Measurements from ENCODE around the gene SNX14.
A peak's percentile ranks its signal among the peaks of the same experiment; 100 is the strongest.

The SNX14 gene

DNA sequence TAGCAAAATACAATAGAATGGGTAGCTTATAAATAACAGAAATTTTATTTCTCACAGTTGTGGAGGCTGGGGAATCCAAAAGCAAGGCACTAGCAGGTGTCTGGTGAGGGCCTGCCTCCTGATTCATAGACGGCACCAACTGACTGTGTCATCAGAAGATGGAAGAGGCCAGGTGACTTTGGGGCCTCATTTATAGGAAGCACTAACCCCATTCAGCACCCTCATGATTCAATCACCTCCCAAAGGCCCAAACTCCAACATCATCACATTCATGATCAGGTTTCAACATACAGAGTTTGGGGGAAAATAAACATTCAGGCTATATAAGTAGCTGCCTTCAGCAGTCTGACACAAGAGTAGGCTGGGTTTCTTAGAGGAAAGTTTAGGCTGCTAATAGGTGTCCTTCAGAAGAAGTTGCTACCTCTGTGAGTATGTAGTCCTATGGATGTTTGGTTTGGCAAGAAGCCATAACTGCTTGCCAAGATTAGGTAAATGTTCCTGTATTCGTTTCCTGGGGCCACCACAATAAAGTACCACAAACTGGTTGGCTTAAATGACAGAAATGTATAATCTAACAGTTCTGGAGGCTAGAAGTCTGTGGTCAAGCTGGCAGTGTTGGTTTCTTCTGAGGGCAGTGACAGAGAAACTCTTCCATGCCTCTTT, 94.9 kb downstream of the SNX14 start:
- DNase-seq (ENCODE audit: low read depth, low spot score): no peak

DNA sequence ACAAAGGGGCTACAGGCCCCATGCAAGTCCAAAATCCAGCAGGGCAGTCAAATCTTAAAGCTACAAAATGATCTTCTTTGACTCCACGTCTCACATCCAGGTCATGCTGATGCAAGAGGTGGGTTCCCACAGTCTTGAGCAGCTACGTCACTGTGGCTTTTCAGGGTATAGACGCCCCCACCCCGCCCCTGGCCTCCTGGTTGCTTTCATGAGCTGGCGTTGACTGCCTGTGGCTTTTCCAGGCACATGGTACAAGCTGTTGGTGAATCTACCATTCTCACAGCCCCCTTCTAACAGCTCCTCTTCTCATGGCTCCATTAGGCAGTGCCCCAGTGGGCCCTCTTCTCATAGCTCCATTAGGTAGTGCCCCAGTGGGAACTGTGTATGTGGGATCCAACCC, 96.8 kb downstream of the SNX14 start:
- no peak for DNase-seq (ENCODE audit: low read depth, low spot score)

DNA sequence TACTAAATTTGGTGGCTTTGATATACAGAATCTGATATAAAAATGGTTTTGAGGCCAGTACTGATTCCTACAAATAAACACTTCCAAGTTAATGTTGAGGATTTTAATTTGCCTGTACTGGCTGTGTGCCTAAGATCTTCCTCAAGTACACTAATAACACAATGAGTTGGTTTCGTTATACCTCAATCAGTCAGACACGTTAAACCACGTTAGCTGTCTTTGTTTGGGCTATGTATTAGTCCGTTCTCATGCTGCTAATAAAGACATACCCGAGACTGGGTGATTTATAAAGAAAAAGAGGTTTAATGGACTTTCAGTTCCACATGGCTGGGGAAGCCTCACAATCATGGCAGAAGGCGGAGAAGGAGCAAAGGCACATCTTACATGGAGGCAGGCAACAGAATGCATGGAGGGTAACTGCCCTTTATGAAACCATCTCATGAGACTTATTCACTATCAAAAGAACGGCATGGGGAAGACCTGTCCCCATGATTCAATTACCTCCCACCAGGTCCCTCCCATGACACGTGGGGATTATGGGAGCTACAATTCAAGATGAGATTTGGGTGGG, 97.6 kb downstream of the SNX14 start:
- no peak for DNase-seq (ENCODE audit: low read depth, low spot score)

DNA sequence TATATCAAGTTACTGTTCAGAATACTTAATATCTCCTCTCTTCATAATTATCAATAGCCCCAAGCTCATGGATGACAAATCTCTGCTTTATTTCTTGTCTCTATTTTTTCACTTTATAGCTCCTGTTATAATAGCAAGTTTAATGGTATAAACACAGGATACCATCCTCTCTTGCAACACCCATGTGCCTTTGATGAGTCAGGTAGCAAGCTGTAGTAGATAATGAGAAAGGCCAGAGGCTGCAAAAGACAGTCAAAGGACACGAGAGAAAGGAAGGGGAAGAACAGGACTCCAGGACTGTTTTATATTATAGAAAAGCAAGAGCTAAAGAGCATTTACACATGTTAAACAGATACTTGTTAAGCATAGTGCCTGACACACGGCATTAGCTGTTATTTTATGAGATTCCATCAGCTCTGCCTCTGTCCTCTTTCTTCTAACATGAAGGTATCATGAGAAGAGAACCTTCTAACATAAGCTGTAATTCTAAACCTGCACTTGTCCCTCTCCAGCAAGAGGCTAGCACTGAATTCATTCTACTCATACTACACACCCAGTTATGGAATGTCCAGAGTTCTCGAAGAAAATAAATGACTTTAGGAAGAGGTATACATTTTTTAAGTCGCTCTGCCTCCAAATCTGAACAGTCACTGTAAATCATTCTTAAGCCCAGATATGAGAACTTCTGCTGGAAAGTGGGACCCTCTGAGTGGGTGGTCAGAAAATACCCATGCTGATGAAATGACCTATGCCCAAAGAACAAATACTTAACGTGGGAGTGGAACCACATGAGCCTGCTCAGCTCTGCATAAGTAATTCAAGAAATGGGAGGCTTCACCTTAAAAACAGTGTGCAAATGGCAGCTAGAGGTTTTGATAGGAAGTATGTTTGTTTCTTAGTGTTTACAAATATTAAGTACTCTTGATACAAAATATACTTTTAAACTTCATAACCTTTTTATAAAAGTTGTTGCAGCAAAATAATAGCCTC, 98.8 kb downstream of the SNX14 start:
- DNase-seq (ENCODE audit: low read depth, low spot score): no peak

DNA sequence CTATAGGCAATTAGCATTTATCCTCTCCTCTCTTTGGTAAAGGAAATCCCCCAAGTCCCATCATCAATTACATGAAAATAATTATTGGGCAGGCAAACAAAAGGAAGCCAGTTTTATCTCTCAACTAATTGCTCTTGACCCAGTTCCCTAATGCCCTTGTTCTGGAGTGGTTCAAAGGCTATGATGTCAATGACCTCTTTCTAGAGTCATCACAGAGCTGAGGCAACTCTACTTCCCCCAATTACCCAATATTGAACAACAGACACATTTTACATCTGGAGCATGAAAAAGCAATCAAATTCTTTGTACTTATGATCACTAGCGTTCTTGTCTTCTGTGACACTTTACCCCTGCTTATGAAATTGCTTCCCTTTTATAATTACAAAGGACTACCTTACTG, 100.3 kb downstream of the SNX14 start:
- DNase-seq (ENCODE audit: low read depth, low spot score): no peak

DNA sequence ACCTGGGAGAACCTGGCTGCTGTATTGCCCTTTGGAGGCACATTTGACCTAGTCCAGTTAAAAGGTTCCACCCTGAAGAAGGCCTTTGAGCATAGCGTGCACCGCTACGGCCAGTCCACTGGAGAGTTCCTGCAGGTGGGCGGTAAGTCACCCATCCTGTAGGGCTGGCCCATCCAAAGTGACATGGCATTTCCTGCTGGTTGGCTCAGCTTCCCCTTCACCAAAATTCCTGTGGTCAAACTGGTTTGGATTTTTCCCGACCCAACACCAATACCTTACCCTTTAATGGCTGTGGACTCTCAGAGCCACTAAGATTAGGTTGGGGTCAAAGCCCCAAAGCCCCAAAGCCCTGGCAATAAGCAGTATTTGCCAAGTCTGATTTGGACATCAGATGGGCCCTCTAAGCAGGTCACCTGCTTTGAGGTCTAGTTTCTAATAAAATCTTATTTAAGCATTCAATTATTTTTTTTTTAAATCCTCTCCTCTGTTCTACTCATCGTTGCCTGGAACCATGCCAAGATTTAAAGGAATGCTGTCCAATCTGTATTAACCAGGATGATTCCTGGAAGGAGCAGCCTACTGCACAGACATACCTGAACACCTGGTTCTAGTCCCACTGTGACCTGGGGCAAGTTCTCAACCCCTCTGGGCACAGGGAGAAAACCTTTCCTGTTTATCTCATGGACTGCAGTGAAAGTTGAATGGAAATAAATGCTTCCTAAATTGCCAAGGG, 103.0 kb downstream of the SNX14 start:
- DNase-seq (ENCODE audit: low read depth, low spot score): no peak

DNA sequence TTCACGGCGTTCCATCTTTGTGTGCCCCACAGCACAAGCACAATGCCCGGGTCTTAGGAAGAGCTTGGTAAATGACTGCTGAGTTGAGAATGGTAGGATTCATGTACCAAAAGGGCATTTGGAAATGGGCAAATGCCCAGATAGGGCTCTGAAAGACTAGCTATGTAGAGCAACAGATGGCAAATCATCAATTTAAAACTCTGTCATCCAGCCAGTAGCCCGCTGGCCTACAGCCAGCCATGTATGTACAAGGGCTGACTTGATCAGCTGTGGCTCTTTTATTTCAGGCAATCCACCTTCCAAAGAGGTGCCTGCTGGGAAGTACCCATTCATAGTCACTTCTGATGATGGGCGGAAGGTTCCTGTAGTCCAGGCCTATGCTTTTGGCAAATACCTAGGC, 108.7 kb downstream of the SNX14 start:
- no peak for DNase-seq (ENCODE audit: low read depth, low spot score)

DNA sequence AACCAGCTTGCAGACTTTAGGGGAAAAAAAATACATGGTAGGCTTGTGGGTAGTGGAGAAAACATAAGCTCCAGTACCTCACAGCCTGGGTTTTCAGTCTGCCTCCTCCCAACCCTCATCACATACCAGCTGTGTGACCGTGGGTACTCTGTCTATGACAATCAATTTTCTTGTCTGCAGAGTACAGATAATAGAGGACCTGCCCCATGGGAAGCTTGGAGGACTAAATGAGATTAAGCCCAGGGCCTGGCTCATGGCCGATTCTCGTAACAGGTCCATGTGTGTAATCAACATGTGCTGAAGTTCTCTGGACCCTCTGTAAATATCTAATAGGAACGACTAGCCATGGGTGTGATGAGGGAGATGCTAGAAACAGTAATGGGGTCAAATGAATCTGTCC, 109.8 kb downstream of the SNX14 start:
- no peak for DNase-seq (ENCODE audit: low read depth, low spot score)

DNA sequence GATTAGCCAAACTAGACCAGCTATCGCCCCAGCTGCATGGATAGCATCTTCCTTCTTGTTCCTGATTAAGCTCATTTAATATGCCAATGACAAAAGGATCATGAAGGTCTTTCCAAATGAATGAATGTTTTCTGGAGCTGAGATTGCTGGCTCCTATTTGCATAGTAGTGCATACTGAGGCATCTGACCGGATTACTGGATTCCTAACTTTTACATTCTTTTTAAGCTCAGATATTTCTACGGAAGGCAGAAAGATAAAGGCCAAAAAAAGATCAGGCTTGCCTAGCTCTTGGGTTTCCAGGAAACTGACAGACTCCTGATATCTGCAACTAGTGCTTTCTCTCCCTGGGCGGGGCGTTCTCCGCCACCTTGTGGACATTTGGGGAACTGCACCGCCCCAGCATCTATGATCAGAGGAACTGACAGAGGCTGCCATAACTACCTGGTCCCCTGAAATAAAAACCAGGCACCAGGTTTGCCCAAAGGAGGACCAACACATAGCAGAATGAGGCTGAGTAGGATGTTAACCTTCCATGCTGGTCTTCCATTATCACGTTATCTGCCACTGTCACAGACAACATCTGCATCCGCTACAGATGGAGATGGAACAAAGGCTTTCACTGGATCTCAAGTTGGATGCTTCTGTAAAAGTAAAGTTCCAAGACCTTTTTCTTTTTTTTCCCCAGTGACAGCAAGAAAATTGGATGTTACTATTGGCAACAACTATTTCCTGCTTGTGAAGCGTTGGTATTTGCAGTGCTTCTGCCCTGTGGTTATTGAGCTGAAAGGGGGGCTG, 110.6 kb downstream of the SNX14 start:
- peak; percentile 64 for DNase-seq (ENCODE audit: low read depth, low spot score)

DNA sequence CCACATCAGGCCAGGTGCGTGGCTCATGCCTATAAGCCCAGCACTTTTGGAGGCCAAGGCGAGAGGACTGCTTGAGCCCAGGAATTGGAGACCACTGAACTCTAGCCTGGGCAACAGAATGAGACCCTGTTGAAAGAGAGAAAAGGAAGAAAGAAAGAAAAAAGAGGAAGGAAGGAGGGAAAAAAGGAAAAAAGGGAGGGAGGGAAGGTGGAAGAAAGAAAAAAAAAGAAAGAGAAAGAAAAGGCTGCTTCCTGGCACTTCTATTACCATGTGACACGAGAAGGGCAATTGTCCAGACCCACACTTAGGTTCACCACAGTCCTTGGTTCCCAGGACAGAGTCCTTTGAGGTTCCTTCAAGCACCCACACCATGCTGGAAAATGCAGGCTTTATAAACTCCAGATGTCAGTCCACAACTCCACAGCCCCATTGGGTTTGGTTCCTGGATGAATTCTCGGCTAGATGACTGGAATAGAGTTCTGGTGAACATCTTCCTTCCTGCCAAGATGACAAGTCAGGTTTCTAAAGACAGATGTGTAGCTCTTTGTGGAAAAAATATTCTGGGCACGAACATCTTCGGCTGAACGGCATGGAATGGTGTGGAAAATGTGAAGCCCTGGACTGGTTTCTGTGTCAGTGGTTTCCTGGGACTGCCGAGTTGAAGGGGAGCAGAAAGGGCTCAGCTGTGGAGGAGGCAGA, 111.3 kb downstream of the SNX14 start:
- no peak for DNase-seq (ENCODE audit: low read depth, low spot score)

DNA sequence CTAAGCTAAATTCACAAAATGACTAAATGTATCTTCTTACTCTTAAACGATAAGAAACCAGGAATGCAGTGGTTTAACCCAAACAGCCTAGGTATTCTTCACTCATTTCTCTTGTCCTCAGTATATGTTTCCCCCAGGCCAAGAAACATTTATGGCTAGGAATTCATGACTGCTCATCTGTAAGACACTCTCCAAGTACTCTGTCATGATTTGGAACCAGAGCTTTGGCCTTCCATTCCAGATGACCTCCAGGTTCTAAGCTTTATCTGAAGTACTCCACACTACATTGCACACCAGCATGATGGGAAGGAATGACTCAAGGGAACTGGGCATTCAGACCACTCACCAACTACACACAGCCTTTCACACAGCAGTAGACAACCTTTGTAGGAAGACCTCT, 114.5 kb downstream of the SNX14 start:
- DNase-seq (ENCODE audit: low read depth, low spot score): no peak

DNA sequence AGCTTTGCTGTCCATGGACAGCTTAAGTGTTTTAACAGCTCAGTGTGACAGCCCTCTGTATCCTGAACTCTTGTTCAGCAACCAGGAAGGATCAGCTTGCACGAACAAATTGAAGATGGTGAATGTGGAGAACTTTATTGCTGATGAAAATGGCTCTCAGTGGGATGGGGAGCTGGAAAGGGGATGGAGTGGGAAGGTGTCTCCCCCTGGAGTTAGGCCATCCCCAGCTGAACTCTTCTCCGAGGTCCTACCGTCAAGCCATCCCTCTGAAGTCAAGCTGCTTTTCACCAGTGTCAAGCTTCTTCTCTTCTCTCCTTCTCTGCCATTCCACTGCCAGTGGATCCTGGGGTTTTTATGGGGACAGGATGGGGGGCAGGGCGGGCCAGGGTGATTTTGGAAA, 117.1 kb downstream of the SNX14 start:
- DNase-seq (ENCODE audit: low read depth, low spot score): no peak

DNA sequence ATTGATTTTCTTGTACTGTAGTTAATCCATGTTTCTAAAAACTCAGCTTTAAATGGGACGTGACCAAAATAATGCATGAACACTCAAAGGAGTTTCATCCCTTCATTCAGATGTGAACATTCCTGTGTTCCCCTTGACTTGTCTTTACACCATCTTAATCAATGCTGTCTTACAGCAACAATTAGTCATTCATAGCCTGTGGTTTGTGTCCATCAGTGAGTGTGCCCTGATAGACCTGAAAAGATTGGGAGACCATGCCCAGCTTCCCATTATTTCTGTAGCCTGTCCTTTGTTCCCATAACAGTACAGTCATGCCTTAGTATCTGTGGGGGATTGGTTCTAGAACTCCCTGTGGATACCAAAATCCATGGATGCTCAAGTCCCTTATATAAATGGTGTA, 119.9 kb downstream of the SNX14 start:
- DNase-seq (ENCODE audit: low read depth, low spot score): no peak

DNA sequence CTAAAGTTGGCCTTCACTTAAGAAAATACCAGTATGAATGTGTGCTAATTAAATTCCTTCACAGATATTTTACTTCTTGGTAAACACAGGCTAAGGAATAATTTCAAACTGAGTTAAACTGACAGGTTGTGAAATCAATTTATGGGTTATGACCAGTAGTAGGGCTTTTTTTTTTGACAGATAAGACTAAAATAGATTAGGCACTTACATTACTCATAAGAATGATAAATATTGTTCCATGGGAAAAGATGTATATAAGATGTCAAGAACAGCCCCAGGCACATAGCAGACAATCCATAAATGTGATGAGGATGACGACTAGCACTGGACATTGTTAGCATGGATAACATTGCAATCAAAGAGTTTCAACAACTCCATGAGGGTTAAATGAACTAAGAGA, 120.9 kb downstream of the SNX14 start:
- no peak for DNase-seq (ENCODE audit: low read depth, low spot score)

DNA sequence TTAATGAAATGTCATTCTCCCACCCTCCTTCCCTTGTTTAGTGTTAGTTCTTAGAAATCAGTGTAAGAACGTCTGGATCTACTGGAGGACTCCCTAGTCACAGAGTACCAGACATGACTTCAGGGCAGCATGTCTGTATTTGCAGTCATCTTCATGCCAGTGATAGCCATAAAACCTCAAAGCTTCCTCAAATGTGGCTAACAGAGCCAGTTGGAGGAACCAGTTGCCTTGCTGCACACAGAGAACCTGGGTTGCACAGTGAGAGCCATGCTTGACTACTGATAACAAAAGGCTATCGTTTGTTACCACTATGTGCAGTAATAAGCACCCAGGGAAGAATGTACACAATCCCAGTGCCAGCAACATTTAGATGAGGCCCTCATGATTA, 123.6 kb downstream of the SNX14 start:
- DNase-seq (ENCODE audit: low read depth, low spot score): no peak

DNA sequence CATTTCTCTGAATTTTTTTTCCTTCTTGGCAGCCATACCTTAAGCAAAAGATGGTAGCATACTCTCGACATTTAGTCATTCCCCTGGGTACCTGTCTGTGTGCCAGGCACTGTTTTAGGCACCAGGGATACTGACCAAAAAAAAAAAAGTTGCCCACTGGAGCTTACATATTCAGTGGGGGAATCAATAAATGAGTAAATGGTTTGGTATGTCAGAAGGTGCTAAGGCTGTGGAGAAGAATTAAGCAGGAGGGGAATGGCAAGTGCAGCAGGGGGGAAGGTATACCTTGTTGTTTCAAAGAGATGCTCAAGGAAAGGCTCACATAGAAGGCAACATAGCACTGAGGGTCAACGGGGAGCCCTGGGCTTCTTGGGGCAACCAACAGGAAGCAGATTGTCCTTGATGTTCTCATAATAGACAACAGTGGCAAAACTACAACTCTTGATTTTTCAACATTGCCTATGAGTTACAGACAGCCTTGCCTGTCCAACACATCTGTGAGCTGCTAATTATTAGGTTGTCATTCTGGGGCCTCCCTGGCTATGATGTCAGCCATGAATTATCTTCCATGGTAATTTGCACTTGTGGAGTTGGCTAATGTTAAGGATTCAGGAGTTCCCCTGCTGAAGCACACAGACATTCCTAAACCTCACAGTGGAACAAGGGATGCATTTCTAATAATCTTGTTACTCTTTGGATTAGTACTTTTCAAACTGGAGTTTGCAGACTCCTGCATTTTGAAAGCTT, 124.2 kb downstream of the SNX14 start:
- DNase-seq (ENCODE audit: low read depth, low spot score): no peak

DNA sequence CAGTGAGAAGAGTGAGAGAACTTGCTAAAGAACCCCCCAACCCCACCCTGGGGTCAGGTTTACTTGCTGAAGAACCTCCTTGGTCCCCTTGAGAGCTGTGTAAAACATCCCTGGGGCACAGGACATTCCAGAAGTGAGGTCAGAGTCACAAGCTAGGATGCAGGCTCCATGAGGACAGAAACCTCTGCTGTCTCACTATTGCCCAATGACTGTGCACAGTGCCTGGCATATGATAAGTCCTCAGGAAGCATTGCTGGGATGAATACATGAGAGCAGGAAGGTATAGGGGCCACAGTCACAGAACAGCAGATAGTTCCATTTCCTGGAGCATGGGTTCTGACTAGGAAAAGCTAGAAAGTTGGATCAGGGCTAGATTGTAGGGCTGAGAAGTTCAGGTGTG, 125.3 kb downstream of the SNX14 start:
- no peak for DNase-seq (ENCODE audit: low read depth, low spot score)

DNA sequence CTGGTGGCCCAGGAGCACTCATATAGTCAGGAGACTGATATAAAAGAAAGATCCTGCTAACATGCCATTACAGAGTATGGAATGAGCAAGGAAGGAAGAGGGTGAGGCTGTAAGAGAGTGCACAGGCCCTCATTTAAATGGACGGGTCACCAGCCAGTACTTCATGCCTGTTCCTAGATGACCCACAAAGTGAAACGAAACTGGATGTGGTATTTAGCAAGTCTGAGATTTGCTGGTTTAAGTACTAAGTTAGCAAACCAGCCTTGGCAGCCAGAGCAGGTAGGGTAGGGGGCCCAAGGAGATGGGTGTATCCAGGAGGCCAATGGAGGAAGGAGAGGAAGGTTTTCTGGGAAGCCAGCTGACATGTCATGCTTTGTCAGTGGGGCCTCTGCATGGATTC, 127.9 kb downstream of the SNX14 start:
- DNase-seq (ENCODE audit: low read depth, low spot score): no peak

DNA sequence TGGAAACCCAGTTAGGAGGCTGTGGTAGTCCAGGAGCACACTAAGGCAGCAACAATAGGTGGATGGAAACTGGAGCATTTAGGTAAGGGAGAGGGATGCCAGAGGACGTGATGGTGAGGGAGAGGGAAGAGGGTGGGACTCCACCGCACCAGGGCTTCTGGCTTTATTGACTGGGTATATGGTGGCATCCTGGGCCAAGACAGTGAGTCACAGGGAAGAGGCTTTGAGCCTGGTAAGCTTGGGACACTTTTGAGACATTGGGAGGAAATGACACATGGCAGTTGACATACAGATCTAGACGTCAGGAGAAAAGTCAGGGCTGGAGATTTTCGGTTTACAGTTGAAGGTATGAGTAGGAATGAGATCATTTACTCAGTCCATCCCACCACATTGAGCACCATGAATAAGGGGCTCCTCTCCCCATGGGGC, 128.9 kb downstream of the SNX14 start:
- no peak for DNase-seq (ENCODE audit: low read depth, low spot score)

DNA sequence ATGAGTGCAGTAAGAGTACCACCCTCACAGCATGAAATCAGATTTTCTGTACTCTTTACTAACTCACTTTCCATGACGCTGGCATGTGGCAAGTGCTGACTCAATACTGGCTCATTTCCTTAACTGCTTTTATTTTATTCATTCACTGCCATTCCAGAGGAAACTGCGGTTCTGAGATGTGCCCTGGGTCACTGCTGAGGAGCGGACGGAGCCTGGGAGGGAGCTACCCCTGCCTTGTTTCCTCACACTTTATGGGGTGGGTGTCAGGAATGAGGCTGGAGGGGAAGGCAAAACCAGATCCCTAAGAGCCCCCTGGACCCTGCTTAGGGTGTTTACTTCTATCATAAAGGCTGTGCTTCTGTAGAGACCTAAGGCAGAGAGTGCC, 129.4 kb downstream of the SNX14 start:
- DNase-seq (ENCODE audit: low read depth, low spot score): no peak

Data from activated CD4-positive, CD25-positive, alpha-beta regulatory T cell treated with anti-CD3 and anti-CD28 coated beads, Interleukin-2, amount 50 U/mL, for 16 hours (primary cell).